SK-N-SH (cell line): Measurements from ENCODE around the gene ABCC12. TPM values are rescaled to one million over a fixed set of nuclear protein-coding genes. Genes with fewer than 3 reads are reported as not detected.

Source experiments
- CTCF ChIA-PET: fragments of 300-600, 350-600 bp; formaldehyde crosslinking; extraction: SDS; loops from one replicate; lab custom pipeline; 2021; lab: Yijun Ruan, JAX
- POLR2A ChIA-PET: fragments of 350-600 bp; sonication (Branson Sonifier 250); formaldehyde crosslinking; extraction: SDS; loops from one replicate; lab custom pipeline; 2020; ENCODE audit warnings: antibody characterized with exemption, inconsistent platforms; lab: Yijun Ruan, JAX
- DNase-seq: peaks from one replicate; pipeline ENCODE4 v3.0.0; 2012
- H2AFZ ChIP-seq: fragments of 200-600 bp; sonication (generic); 2 replicates; pipeline ENCODE4 v1.8.1; 2016; ENCODE audit warnings: antibody characterized with exemption, mild to moderate bottlenecking, low read depth
- H3F3A ChIP-seq: fragments of 200-600 bp; sonication (generic); replicated peaks from 2 replicates; pipeline ENCODE3; 2016; ENCODE audit warnings: antibody characterized with exemption, mild to moderate bottlenecking; ENCODE audit not compliant: insufficient read depth
- H3K27ac ChIP-seq, 2 experiments: fragments of 200-500 bp in 1 of 2; fragments of 200-600 bp in 1 of 2; sonication (Bioruptor generic) in 1 of 2; sonication (generic), shearing (Covaris generic) in 1 of 2; 2 replicates each; pipeline versions ENCODE4 v1.5.1 to v1.6.1; 2014 to 2016; ENCODE audit warnings: low read depth in 2 of 2, inconsistent platforms in 1 of 2, low read length in 1 of 2, mild to moderate bottlenecking in 1 of 2, mixed read lengths in 1 of 2
- H3K27me3 ChIP-seq: fragments of 200-600 bp; sonication (generic), shearing (Covaris generic); 2 replicates; pipeline ENCODE4 v1.6.1; 2016; ENCODE audit warnings: mixed run types; ENCODE audit not compliant: insufficient read depth
- H3K36me3 ChIP-seq, 2 experiments: fragments of 200-500 bp in 1 of 2; fragments of 200-600 bp in 1 of 2; sonication (Bioruptor generic) in 1 of 2; sonication (generic) in 1 of 2; replicated peaks in 1 of 2; 2 replicates each; pipeline versions ENCODE3 to v1.5.1; 2014 to 2016; ENCODE audit warnings: low read length in 1 of 2, mild to moderate bottlenecking in 1 of 2; ENCODE audit not compliant: insufficient read depth in 2 of 2, control insufficient read depth in 1 of 2
- H3K4me1 ChIP-seq, 2 experiments: fragments of 200-500 bp in 1 of 2; fragments of 200-600 bp in 1 of 2; sonication (Bioruptor generic) in 1 of 2; sonication (generic), shearing (Covaris generic) in 1 of 2; 2 replicates each; pipeline versions ENCODE4 v1.5.1 to v1.6.1; 2014 to 2016; ENCODE audit warnings: low read depth in 1 of 2, low read length in 1 of 2, mixed run types in 1 of 2; ENCODE audit not compliant: insufficient read depth in 2 of 2, control insufficient read depth in 1 of 2
- H3K4me2 ChIP-seq: fragments of 200-600 bp; sonication (generic), shearing (Covaris generic); 2 replicates; pipeline ENCODE4 v1.6.1; 2017; ENCODE audit warnings: mixed run types
- H3K4me3 ChIP-seq, 2 experiments: fragments of 200-500 bp in 1 of 2; fragments of 200-600 bp in 1 of 2; sonication (Bioruptor generic) in 1 of 2; sonication (generic), shearing (Covaris generic) in 1 of 2; 2 replicates each; pipeline versions ENCODE4 v1.5.1 to v1.8.1; 2014 to 2016; ENCODE audit warnings: low read depth in 2 of 2, inconsistent platforms in 1 of 2, low read length in 1 of 2, mild to moderate bottlenecking in 1 of 2, mixed read lengths in 1 of 2, moderate library complexity in 1 of 2
- H3K79me2 ChIP-seq: fragments of 200-600 bp; sonication (generic); 2 replicates; pipeline ENCODE4 v1.8.1; 2017; ENCODE audit warnings: mild to moderate bottlenecking; ENCODE audit not compliant: insufficient read depth
- H3K9ac ChIP-seq: fragments of 200-600 bp; sonication (generic); 2 replicates; pipeline ENCODE4 v1.6.1; 2017; ENCODE audit warnings: mixed run types
- H3K9me2 ChIP-seq: fragments of 200-600 bp; sonication (generic); 2 replicates; pipeline ENCODE4 v1.6.1; 2017; ENCODE audit warnings: mixed run types
- H3K9me3 ChIP-seq: fragments of 200-600 bp; sonication (generic); 2 replicates; pipeline ENCODE4 v1.6.1; 2017; ENCODE audit warnings: mixed run types, mild to moderate bottlenecking, moderate library complexity
- H4K20me1 ChIP-seq: fragments of 200-600 bp; sonication (generic); 2 replicates; pipeline ENCODE4 v1.6.1; 2017; ENCODE audit warnings: mild to moderate bottlenecking, mixed run types; ENCODE audit not compliant: insufficient read depth
- ELF1 ChIP-seq: IDR thresholded peaks from 2 replicates; pipeline ENCODE4 v1.4.0; 2012
- FOXJ3 ChIP-seq: sonication (generic); formaldehyde crosslinking; IDR thresholded peaks from 2 replicates; pipeline ENCODE4 v1.5.1; 2020; ENCODE audit warnings: mild to moderate bottlenecking, missing genetic modification reagents
- GABPA ChIP-seq: IDR thresholded peaks from 2 replicates; pipeline ENCODE4 v1.4.0; 2012; ENCODE audit warnings: low read depth, mild to moderate bottlenecking
- GATA2 ChIP-seq: sonication (generic); formaldehyde crosslinking; IDR thresholded peaks from 2 replicates; pipeline ENCODE4 v1.5.0; 2020; ENCODE audit warnings: mild to moderate bottlenecking, missing genetic modification reagents
- IRF3 ChIP-seq: fragments of 150-350 bp; IDR thresholded peaks from 2 replicates; pipeline ENCODE4 v1.6.1; 2016; ENCODE audit warnings: mild to moderate bottlenecking, low read depth, low read length
- JUND ChIP-seq: IDR thresholded peaks from 2 replicates; pipeline ENCODE4 v1.4.0; 2012
- NRF1 ChIP-seq: IDR thresholded peaks from 2 replicates; pipeline ENCODE4 v1.6.1; 2012; ENCODE audit warnings: low read depth, mild to moderate bottlenecking, low read length
- PBX3 ChIP-seq: IDR thresholded peaks from 2 replicates; pipeline ENCODE4; 2012
- POLR2AphosphoS5 ChIP-seq: IDR thresholded peaks from 2 replicates; pipeline ENCODE4 v1.6.1; 2012; ENCODE audit warnings: low read depth, low read length
- RXRA ChIP-seq: IDR thresholded peaks from 2 replicates; pipeline ENCODE4 v1.4.0; 2012; ENCODE audit warnings: low read depth, mild to moderate bottlenecking, borderline replicate concordance
- WGBS: methylation state at CpG from one replicate; pipeline ENCODE4 v1.1.6; 2017; ENCODE audit warnings: low lambda C conversion rate; 5-methylcytosine and 5-hydroxymethylcytosine counted together
- polyA plus RNA-seq, 3 experiments: library from polyadenylated mRNA; depleted of rRNA; stranded (reverse); fragments of >200 nt; gene quantifications; 2 replicates each; pipeline ENCODE4 v1.2.3, GENCODE V29; 2012
- TF ChIP-seq, protein P1 (sequence below): IDR thresholded peaks from 2 replicates; pipeline ENCODE4 v1.4.0; 2012; ENCODE audit warnings: low read depth, borderline replicate concordance
- TF ChIP-seq, protein P2 (sequence below): IDR thresholded peaks from 2 replicates; pipeline ENCODE4 v1.6.1; 2012; ENCODE audit warnings: mild to moderate bottlenecking, low read depth, low read length, moderate library complexity
- TF ChIP-seq, protein P3 (sequence below): fragments of 200-600 bp; sonication (generic); IDR thresholded peaks from 2 replicates; pipeline ENCODE4 v1.6.1; 2017; ENCODE audit warnings: antibody characterized with exemption, mild to moderate bottlenecking, moderate library complexity

Gene ABCC12
- polyA plus RNA-seq, 1 of the 3 experiments (the other 2 are of a cell fraction), result not detected

- H3K4me2 ChIP-seq, result no peak overlapping the region
- CTCF ChIA-PET, result no interaction called here
- TF ChIP-seq ELF1 (no peak), PBX3 (no peak), IRF3 (no peak), FOXJ3 (CRISPR knock-in tag) (no peak), GATA2 (no peak), GABPA (no peak), JUND (no peak), RXRA (no peak), NRF1 (no peak), POLR2AphosphoS5 (no peak)
- TF ChIP-seq, protein P1, sequence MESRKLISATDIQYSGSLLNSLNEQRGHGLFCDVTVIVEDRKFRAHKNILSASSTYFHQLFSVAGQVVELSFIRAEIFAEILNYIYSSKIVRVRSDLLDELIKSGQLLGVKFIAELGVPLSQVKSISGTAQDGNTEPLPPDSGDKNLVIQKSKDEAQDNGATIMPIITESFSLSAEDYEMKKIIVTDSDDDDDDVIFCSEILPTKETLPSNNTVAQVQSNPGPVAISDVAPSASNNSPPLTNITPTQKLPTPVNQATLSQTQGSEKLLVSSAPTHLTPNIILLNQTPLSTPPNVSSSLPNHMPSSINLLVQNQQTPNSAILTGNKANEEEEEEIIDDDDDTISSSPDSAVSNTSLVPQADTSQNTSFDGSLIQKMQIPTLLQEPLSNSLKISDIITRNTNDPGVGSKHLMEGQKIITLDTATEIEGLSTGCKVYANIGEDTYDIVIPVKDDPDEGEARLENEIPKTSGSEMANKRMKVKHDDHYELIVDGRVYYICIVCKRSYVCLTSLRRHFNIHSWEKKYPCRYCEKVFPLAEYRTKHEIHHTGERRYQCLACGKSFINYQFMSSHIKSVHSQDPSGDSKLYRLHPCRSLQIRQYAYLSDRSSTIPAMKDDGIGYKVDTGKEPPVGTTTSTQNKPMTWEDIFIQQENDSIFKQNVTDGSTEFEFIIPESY, result no peak
- TF ChIP-seq, protein P2, sequence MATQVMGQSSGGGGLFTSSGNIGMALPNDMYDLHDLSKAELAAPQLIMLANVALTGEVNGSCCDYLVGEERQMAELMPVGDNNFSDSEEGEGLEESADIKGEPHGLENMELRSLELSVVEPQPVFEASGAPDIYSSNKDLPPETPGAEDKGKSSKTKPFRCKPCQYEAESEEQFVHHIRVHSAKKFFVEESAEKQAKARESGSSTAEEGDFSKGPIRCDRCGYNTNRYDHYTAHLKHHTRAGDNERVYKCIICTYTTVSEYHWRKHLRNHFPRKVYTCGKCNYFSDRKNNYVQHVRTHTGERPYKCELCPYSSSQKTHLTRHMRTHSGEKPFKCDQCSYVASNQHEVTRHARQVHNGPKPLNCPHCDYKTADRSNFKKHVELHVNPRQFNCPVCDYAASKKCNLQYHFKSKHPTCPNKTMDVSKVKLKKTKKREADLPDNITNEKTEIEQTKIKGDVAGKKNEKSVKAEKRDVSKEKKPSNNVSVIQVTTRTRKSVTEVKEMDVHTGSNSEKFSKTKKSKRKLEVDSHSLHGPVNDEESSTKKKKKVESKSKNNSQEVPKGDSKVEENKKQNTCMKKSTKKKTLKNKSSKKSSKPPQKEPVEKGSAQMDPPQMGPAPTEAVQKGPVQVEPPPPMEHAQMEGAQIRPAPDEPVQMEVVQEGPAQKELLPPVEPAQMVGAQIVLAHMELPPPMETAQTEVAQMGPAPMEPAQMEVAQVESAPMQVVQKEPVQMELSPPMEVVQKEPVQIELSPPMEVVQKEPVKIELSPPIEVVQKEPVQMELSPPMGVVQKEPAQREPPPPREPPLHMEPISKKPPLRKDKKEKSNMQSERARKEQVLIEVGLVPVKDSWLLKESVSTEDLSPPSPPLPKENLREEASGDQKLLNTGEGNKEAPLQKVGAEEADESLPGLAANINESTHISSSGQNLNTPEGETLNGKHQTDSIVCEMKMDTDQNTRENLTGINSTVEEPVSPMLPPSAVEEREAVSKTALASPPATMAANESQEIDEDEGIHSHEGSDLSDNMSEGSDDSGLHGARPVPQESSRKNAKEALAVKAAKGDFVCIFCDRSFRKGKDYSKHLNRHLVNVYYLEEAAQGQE, result no peak
- TF ChIP-seq, protein P3, sequence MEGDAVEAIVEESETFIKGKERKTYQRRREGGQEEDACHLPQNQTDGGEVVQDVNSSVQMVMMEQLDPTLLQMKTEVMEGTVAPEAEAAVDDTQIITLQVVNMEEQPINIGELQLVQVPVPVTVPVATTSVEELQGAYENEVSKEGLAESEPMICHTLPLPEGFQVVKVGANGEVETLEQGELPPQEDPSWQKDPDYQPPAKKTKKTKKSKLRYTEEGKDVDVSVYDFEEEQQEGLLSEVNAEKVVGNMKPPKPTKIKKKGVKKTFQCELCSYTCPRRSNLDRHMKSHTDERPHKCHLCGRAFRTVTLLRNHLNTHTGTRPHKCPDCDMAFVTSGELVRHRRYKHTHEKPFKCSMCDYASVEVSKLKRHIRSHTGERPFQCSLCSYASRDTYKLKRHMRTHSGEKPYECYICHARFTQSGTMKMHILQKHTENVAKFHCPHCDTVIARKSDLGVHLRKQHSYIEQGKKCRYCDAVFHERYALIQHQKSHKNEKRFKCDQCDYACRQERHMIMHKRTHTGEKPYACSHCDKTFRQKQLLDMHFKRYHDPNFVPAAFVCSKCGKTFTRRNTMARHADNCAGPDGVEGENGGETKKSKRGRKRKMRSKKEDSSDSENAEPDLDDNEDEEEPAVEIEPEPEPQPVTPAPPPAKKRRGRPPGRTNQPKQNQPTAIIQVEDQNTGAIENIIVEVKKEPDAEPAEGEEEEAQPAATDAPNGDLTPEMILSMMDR, result no peak
Observed at GRCh38 chr16:48201515-48202201, 45.9 kb upstream of the ABCC12 start.

More at GRCh38 chr16:48201515-48202201, 45.9 kb upstream of the ABCC12 start:
- Histone ChIP-seq H3K79me2 (no peaks in the 10 kb centered on the region), H3K9me2 (no peaks in the 10 kb centered on the region), H3K36me3 (no peaks in the 10 kb centered on the region), H3K27me3 (peaks cover 6% of the 10 kb centered on the region; the same call in 1 of the 2 replicates), H4K20me1 (no peaks in the 10 kb centered on the region), H3K9ac (no peak overlapping the region), H3K9me3 (no peaks in the 10 kb centered on the region), H2AFZ (no peak overlapping the region), H3K4me1 (peaks cover 0 to 5% of the 10 kb centered on the region in 2 experiments; a peak in 1 of 4 replicates), H3K27ac (no peak overlapping the region), H3F3A (no peaks in the 10 kb centered on the region), H3K4me3 (no peak overlapping the region)
- 68% methylated on average over 4 of the region's 6 CpGs for WGBS
- POLR2A ChIA-PET, result no interaction called here
- no peak for DNase-seq
